CD4-positive, alpha-beta T cell (primary cell): ENCODE results near the gene SLC35F1. TPM values are rescaled to one million over a fixed set of nuclear protein-coding genes. Genes with fewer than 3 reads are reported as not detected.

Experiments
- ATAC-seq: fragments of 200-7000 bp; cut with Tn5 transposase; one replicate; pipeline ENCODE4 v1.10.0; 2022; ENCODE audit warnings: mild to moderate bottlenecking; ENCODE audit not compliant: poor library complexity
- CTCF ChIA-PET: fragments of 350-600 bp; sonication (Branson Sonifier 250); formaldehyde crosslinking; loops from one replicate; lab custom pipeline; 2021; ENCODE audit warnings: antibody characterized with exemption, inconsistent platforms; lab: Charles Lee
- POLR2A ChIA-PET: fragments of 350-600 bp; sonication (Branson Sonifier 250); formaldehyde crosslinking; loops from one replicate; lab custom pipeline; 2021; ENCODE audit warnings: antibody characterized with exemption, inconsistent platforms; lab: Charles Lee
- DNase-seq, 14 experiments: peaks; one replicate each; pipeline ENCODE4 v3.0.0-alpha.2; 2013 to 2020; ENCODE audit warnings: mixed read lengths in 2 of 14
- H3K27ac ChIP-seq, 2 donors: one replicate each; pipeline versions ENCODE4 v1.5.1 to v1.7.0; 2013; ENCODE audit warnings: low read length in 2 of 2, low read depth in 1 of 2, mild to moderate bottlenecking in 1 of 2
- H3K27me3 ChIP-seq, 2 experiments: 1 replicate in 1 of 2; 2 replicates in 1 of 2; pipeline versions ENCODE4 v1.6.1 to v1.7.0; 2013; ENCODE audit warnings: low read length in 2 of 2, control low read depth in 1 of 2, mild to moderate bottlenecking in 1 of 2, moderate library complexity in 1 of 2; ENCODE audit not compliant: insufficient read depth in 2 of 2, control insufficient read depth in 1 of 2
- H3K36me3 ChIP-seq: one replicate; pipeline ENCODE4 v1.6.1; 2013; ENCODE audit warnings: low read length, control low read depth; ENCODE audit not compliant: insufficient read depth
- H3K4me1 ChIP-seq: one replicate; pipeline ENCODE4 v1.6.1; 2013; ENCODE audit warnings: low read length, control low read depth; ENCODE audit not compliant: insufficient read depth
- H3K4me3 ChIP-seq: one replicate; pipeline ENCODE4 v1.5.1; 2013; ENCODE audit warnings: mild to moderate bottlenecking, low read length, moderate library complexity
- H3K9me3 ChIP-seq, 2 experiments: 1 replicate in 1 of 2; 2 replicates in 1 of 2; pipeline versions ENCODE4 v1.6.1 to v1.7.0; 2013; ENCODE audit warnings: low read length in 2 of 2, mild to moderate bottlenecking in 2 of 2, control low read depth in 1 of 2, moderate library complexity in 1 of 2; ENCODE audit not compliant: control insufficient read depth in 1 of 2, insufficient read depth in 1 of 2
- H3K27ac Mint-ChIP-seq: one replicate; pipeline ENCODE4 v1.8.0; 2020; ENCODE audit warnings: mixed read lengths
- H3K27me3 Mint-ChIP-seq: one replicate; pipeline ENCODE4 v1.8.0; 2021; ENCODE audit warnings: mixed read lengths
- H3K36me3 Mint-ChIP-seq: one replicate; pipeline ENCODE4 v1.8.0; 2021; ENCODE audit warnings: low read depth, mixed read lengths
- H3K4me1 Mint-ChIP-seq: one replicate; pipeline ENCODE4 v1.8.0; 2021; ENCODE audit warnings: low read depth, mixed read lengths
- H3K4me3 Mint-ChIP-seq: one replicate; pipeline ENCODE4 v1.8.0; 2020; ENCODE audit warnings: mild to moderate bottlenecking, mixed read lengths
- H3K9me3 Mint-ChIP-seq: one replicate; pipeline ENCODE4 v1.8.0; 2020; ENCODE audit warnings: mixed read lengths
- CTCF ChIP-seq: fragments of 200-600 bp; IDR thresholded peaks from one replicate; pipeline ENCODE4 v1.8.0; 2022; ENCODE audit warnings: antibody characterized with exemption, mild to moderate bottlenecking
- intact Hi-C, 2 experiments: fragments of 100-400 bp; cut with DNase I in 1 of 2; cut with micrococcal nuclease in 1 of 2; formaldehyde crosslinking; loops; one replicate each; pipeline versions ENCODE4 v1.15.1 to v1.9.0; 2023 to 2025; cut with DNase I, micrococcal nuclease
- total RNA-seq, 174 experiments: library from RNA in 2 of 174; stranded (reverse) in 2 of 174; gene quantifications; one replicate each; pipeline ENCODE4 v1.2.3 and lab custom pipeline; 2021 to 2026

Gene SLC35F1
- total RNA-seq, 2 experiments from 2014 or later, result not detected

DNA sequence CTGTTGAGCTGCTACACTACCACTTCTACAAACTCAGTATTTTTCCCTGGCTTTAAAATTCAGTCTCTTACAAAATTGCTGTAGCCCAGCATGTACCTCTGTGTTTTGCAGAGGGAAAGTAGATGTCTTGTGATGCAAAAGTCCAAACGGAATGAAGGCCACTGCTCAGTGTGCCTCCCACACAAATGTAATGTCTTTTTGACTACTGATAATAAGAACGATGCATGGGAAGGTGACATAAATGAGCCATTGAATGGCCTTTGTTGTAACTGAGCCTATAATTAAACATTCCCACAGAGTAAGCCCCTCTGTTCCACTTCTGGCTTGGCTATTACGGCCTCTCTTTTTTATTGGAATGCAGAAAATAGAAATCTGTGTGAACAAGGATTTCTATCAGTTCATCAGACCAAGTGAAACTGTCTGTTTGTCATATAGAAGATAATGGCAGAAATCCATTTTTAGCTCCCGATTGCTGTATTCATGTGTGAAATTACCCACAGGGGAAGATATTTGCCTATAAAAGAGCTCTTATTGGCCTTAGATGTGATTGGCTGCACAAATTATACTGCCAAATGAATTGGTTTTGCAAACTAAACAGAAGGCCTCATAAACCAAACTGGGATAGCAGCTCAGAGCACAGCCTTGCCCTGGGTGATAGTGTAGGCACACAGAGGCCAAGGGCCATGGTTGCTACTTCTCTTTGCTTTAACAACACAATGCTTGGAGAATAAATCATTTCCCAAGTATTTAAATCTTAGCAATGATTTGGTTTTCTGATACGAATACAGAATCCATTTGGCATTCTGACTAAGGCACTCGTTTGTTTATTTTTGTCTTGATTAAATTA is 399.6 kb downstream of the SLC35F1 start:
- no peaks in the 10 kb centered on the region for H3K36me3 ChIP-seq
- TF ChIP-seq CTCF, result no peak
- H3K9me3 ChIP-seq, result no peaks in the 10 kb centered on the region
- Mint-ChIP-seq H3K27ac (no peak overlapping the region), H3K4me1 (no peaks in the 10 kb centered on the region), H3K4me3 (no peak overlapping the region), H3K27me3 (no peaks in the 10 kb centered on the region), H3K9me3 (no peaks in the 10 kb centered on the region), H3K36me3 (no peaks in the 10 kb centered on the region)
- H3K4me3 ChIP-seq, result no peak overlapping the region
- ChIA-PET POLR2A (no interaction called here), CTCF (no interaction called here)
- H3K27ac ChIP-seq, result no peak overlapping the region
- DNase-seq (no peak), ATAC-seq (no peak)
- no peaks in the 10 kb centered on the region for H3K4me1 ChIP-seq
- H3K27me3 ChIP-seq, result no peaks in the 10 kb centered on the region
- intact Hi-C loops, result no loop called here

DNA sequence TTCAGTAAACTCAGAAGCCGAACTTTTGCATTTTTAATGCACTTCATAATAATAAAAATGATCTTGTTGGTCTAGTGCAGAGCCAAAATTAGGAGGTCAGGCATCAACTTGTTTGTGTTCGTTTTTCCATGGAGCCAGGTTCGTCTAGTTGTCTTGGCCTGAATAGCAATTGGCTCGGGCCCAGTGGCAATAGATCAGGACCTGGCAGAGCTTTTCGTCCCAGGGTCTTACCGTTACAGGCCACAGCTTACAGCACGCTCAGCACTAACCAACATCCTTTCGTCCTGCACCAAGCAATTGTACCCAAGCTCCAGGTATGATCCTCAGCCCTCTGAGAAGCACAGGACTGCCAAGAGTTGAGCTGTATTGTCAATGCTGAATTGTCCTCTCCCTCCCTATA is 400.5 kb downstream of the SLC35F1 start:
- H3K9me3 Mint-ChIP-seq, result no peaks in the 10 kb centered on the region
- Histone ChIP-seq H3K9me3 (no peaks in the 10 kb centered on the region), H3K27ac (no peak overlapping the region), H3K27me3 (no peaks in the 10 kb centered on the region), H3K36me3 (no peaks in the 10 kb centered on the region), H3K4me1 (no peaks in the 10 kb centered on the region), H3K4me3 (no peak overlapping the region)
- no peak overlapping the region for H3K27ac Mint-ChIP-seq
- POLR2A ChIA-PET, result no interaction called here
- no peak for TF ChIP-seq CTCF
- ATAC-seq (no peak), DNase-seq (no peak)
- no peaks in the 10 kb centered on the region for H3K27me3 Mint-ChIP-seq
- intact Hi-C loops, result no loop called here
- H3K36me3 Mint-ChIP-seq, result no peaks in the 10 kb centered on the region
- CTCF ChIA-PET, result no interaction called here
- H3K4me3 Mint-ChIP-seq, result no peak overlapping the region
- no peaks in the 10 kb centered on the region for H3K4me1 Mint-ChIP-seq

GRCh38 chr6:118309337-118310093 is 402.5 kb downstream of the SLC35F1 start:
- ChIA-PET POLR2A (no interaction called here), CTCF (no interaction called here)
- DNase-seq (no peak), ATAC-seq (no peak)
- no peak overlapping the region for H3K4me3 Mint-ChIP-seq
- no peaks in the 10 kb centered on the region for H3K4me1 Mint-ChIP-seq
- no peaks in the 10 kb centered on the region for H3K36me3 ChIP-seq
- no peak overlapping the region for H3K27ac ChIP-seq
- H3K27ac Mint-ChIP-seq, result no peak overlapping the region
- H3K27me3 Mint-ChIP-seq, result no peaks in the 10 kb centered on the region
- no peak for TF ChIP-seq CTCF
- no peak overlapping the region for H3K4me3 ChIP-seq
- H3K27me3 ChIP-seq, result no peaks in the 10 kb centered on the region
- H3K9me3 Mint-ChIP-seq, result no peaks in the 10 kb centered on the region
- intact Hi-C loops, result no loop called here
- H3K36me3 Mint-ChIP-seq, result no peaks in the 10 kb centered on the region
- H3K4me1 ChIP-seq, result no peaks in the 10 kb centered on the region
- no peaks in the 10 kb centered on the region for H3K9me3 ChIP-seq
